Measurements from ENCODE around the gene ZBTB2.

ZBTB2 gene

GRCh38 chr6:151325075-151326050, 66.0 kb downstream of the ZBTB2 start:
- DNase-seq: no peak

- DNase-seq: no peak
Observed at GRCh38 chr6:151324488-151324825, 66.9 kb downstream of the ZBTB2 start.

- peak; percentile 12 for DNase-seq
Observed at GRCh38 chr6:151323791-151324487, 67.4 kb downstream of the ZBTB2 start.

- DNase-seq: no peak
Observed at GRCh38 chr6:151322570-151322969, 68.8 kb downstream of the ZBTB2 start.

- DNase-seq: no peak
Observed at GRCh38 chr6:151321438-151321837, 69.9 kb downstream of the ZBTB2 start.

GRCh38 chr6:151320140-151320539, 71.2 kb downstream of the ZBTB2 start:
- DNase-seq: no peak

- DNase-seq: no peak
Observed at GRCh38 chr6:151317995-151318365, 73.4 kb downstream of the ZBTB2 start.

GRCh38 chr6:151317103-151317994, 74.0 kb downstream of the ZBTB2 start:
- DNase-seq: no peak

- DNase-seq: peak; percentile 8
Observed at GRCh38 chr6:151315661-151316060, 75.7 kb downstream of the ZBTB2 start.
